ENCODE results near the gene PARN.

PARN gene

GRCh38 chr16:14462811-14463210 lies 167.2 kb downstream of the PARN start:
- peaks cover 7% of the 10 kb centered on the region for H3K9me3 ChIP-seq (ENCODE audit: severe bottlenecking)
- no peak for TF ChIP-seq CTCF (IDR thresholded peaks at IDR 0.05; ENCODE audit: low read depth, low read length)
- H3K36me3 ChIP-seq, result peaks cover 3% of the 10 kb centered on the region; the same call in 1 of the 2 replicates
- H3K27ac ChIP-seq, result no peak overlapping the region
- no peak overlapping the region for H3K4me3 ChIP-seq (ENCODE audit: low read depth, low read length)
- DNase-seq, result no peak
- no peaks in the 10 kb centered on the region for H3K27me3 ChIP-seq (ENCODE audit: insufficient read depth, low read depth, severe bottlenecking)

GRCh38 chr16:14460726-14461125 lies 169.3 kb downstream of the PARN start:
- Histone ChIP-seq H3K9me3 (ENCODE audit: severe bottlenecking) (peaks cover 7% of the 10 kb centered on the region), H3K27me3 (ENCODE audit: insufficient read depth, low read depth, severe bottlenecking) (no peaks in the 10 kb centered on the region), H3K4me3 (ENCODE audit: low read depth, low read length) (no peak overlapping the region), H3K27ac (no peak overlapping the region), H3K36me3 (peaks cover 3% of the 10 kb centered on the region; the same call in 1 of the 2 replicates)
- no peak for DNase-seq
- no peak for TF ChIP-seq CTCF (IDR thresholded peaks at IDR 0.05; ENCODE audit: low read depth, low read length)

- Histone ChIP-seq H3K36me3 (no peaks in the 10 kb centered on the region; the same call in 1 of the 2 replicates), H3K27ac (no peak overlapping the region), H3K4me3 (ENCODE audit: low read depth, low read length) (no peak overlapping the region), H3K27me3 (ENCODE audit: insufficient read depth, low read depth, severe bottlenecking) (no peaks in the 10 kb centered on the region), H3K9me3 (ENCODE audit: severe bottlenecking) (no peaks in the 10 kb centered on the region)
- TF ChIP-seq CTCF (IDR thresholded peaks at IDR 0.05; ENCODE audit: low read depth, low read length), result no peak
- DNase-seq, result no peak
These were observed 171.5 kb downstream of the PARN start for GRCh38 chr16:14458576-14458975.

GRCh38 chr16:14456793-14457481 lies 173.1 kb downstream of the PARN start:
- DNase-seq, result no peak
- no peaks in the 10 kb centered on the region for H3K9me3 ChIP-seq (ENCODE audit: severe bottlenecking)
- TF ChIP-seq CTCF (IDR thresholded peaks at IDR 0.05; ENCODE audit: low read depth, low read length), result no peak
- H3K36me3 ChIP-seq, result no peaks in the 10 kb centered on the region; the same call in 1 of the 2 replicates
- no peaks in the 10 kb centered on the region for H3K27me3 ChIP-seq (ENCODE audit: insufficient read depth, low read depth, severe bottlenecking)
- H3K27ac ChIP-seq, result no peak overlapping the region
- no peak overlapping the region for H3K4me3 ChIP-seq (ENCODE audit: low read depth, low read length)

GRCh38 chr16:14455573-14455972 lies 174.5 kb downstream of the PARN start:
- TF ChIP-seq CTCF (IDR thresholded peaks at IDR 0.05; ENCODE audit: low read depth, low read length), result no peak

GRCh38 chr16:14454391-14454790 lies 175.7 kb downstream of the PARN start:
- H3K9me3 ChIP-seq (ENCODE audit: severe bottlenecking), result no peaks in the 10 kb centered on the region
- no peak overlapping the region for H3K27ac ChIP-seq
- no peak overlapping the region for H3K4me3 ChIP-seq (ENCODE audit: low read depth, low read length)
- H3K27me3 ChIP-seq (ENCODE audit: insufficient read depth, low read depth, severe bottlenecking), result no peaks in the 10 kb centered on the region
- H3K36me3 ChIP-seq, result no peaks in the 10 kb centered on the region
- TF ChIP-seq CTCF (IDR thresholded peaks at IDR 0.05; ENCODE audit: low read depth, low read length), result no peak
- DNase-seq, result no peak

More at GRCh38 chr16:14455573-14455972, 174.5 kb downstream of the PARN start:
- Histone ChIP-seq H3K4me3 (ENCODE audit: low read depth, low read length) (no peak overlapping the region), H3K36me3 (no peaks in the 10 kb centered on the region; the same call in 1 of the 2 replicates), H3K9me3 (ENCODE audit: severe bottlenecking) (no peaks in the 10 kb centered on the region), H3K27ac (no peak overlapping the region), H3K27me3 (ENCODE audit: insufficient read depth, low read depth, severe bottlenecking) (no peaks in the 10 kb centered on the region)
- DNase-seq, result no peak
